CD8-positive, alpha-beta memory T cell (primary cell): Measurements from ENCODE around the gene MAP7D1. TPM values are rescaled to one million over a fixed set of nuclear protein-coding genes. Genes with fewer than 3 reads are reported as not detected.
A peak's percentile ranks its signal among the peaks of the same experiment; 100 is the strongest.

Experiments
- CTCF ChIA-PET: fragments of 350-600 bp; sonication (Branson Sonifier 250); formaldehyde crosslinking; loops from one replicate; lab custom pipeline; 2021; ENCODE audit warnings: antibody characterized with exemption; lab: Charles Lee
- POLR2A ChIA-PET: fragments of 350-600 bp; sonication (Branson Sonifier 250); formaldehyde crosslinking; loops from one replicate; lab custom pipeline; 2021; ENCODE audit warnings: antibody characterized with exemption; lab: Charles Lee
- DNase-seq, 5 donors: peaks; one replicate each; pipeline versions ENCODE4 v3.0.0 to v3.0.0-alpha.2; 2020 to 2022; ENCODE audit warnings: mixed read lengths in 1 of 5
- H3K27ac ChIP-seq: one replicate; pipeline ENCODE4 v1.7.0; 2013; ENCODE audit warnings: low read depth, mild to moderate bottlenecking, low read length, moderate library complexity
- H3K27me3 ChIP-seq: 2 replicates; pipeline ENCODE4 v1.7.0; 2013; ENCODE audit warnings: low read length, mild to moderate bottlenecking; ENCODE audit not compliant: insufficient read depth, poor library complexity, severe bottlenecking
- H3K36me3 ChIP-seq: 2 replicates; pipeline ENCODE4 v1.7.0; 2013; ENCODE audit warnings: mild to moderate bottlenecking, low read length, moderate library complexity; ENCODE audit not compliant: insufficient read depth
- H3K4me1 ChIP-seq: 2 replicates; pipeline ENCODE4 v1.7.0; 2013; ENCODE audit warnings: mild to moderate bottlenecking, low read length, moderate library complexity; ENCODE audit not compliant: insufficient read depth
- H3K4me3 ChIP-seq: 2 replicates; pipeline ENCODE4 v1.7.0; 2013; ENCODE audit warnings: mild to moderate bottlenecking, low read length
- H3K9me3 ChIP-seq: 2 replicates; pipeline ENCODE4 v1.7.0; 2013; ENCODE audit warnings: mild to moderate bottlenecking, low read length
- H3K27ac Mint-ChIP-seq, 8 donors: one replicate each; pipeline ENCODE4 v1.8.0; 2020 to 2021; ENCODE audit warnings: mixed read lengths in 8 of 8, mild to moderate bottlenecking in 6 of 8, inconsistent platforms in 3 of 8, moderate library complexity in 3 of 8
- H3K27me3 Mint-ChIP-seq, 2 donors: one replicate each; pipeline ENCODE4 v1.8.0; 2020 to 2021; ENCODE audit warnings: mixed read lengths in 2 of 2, mild to moderate bottlenecking in 1 of 2, moderate library complexity in 1 of 2
- H3K36me3 Mint-ChIP-seq, 3 donors: one replicate each; pipeline ENCODE4 v1.8.0; 2020 to 2021; ENCODE audit warnings: mixed read lengths in 3 of 3, inconsistent platforms in 1 of 3, mild to moderate bottlenecking in 1 of 3
- H3K4me1 Mint-ChIP-seq, 3 donors: one replicate each; pipeline ENCODE4 v1.8.0; 2020 to 2021; ENCODE audit warnings: mixed read lengths in 3 of 3, inconsistent platforms in 1 of 3, mild to moderate bottlenecking in 1 of 3
- H3K4me3 Mint-ChIP-seq, 7 donors: one replicate each; pipeline ENCODE4 v1.8.0; 2020 to 2021; ENCODE audit warnings: mixed read lengths in 7 of 7, mild to moderate bottlenecking in 6 of 7, moderate library complexity in 4 of 7, inconsistent platforms in 2 of 7
- H3K9me3 Mint-ChIP-seq, 5 donors: one replicate each; pipeline ENCODE4 v1.8.0; 2020 to 2022; ENCODE audit warnings: mixed read lengths in 5 of 5, mild to moderate bottlenecking in 3 of 5, moderate library complexity in 2 of 5, inconsistent platforms in 1 of 5
- polyA plus RNA-seq: library from polyadenylated mRNA; unstranded; fragments of 300-500 nt; fragmentation: Illumina TruSeq; gene quantifications from one replicate; pipeline ENCODE4 v1.2.3, GENCODE V29; 2021
- total RNA-seq, 2 experiments: library from RNA; stranded (reverse); gene quantifications; one replicate each; pipeline ENCODE4 v1.2.3, GENCODE V29; 2021

MAP7D1 gene
- total and polyA plus RNA-seq, 3 experiments from 2014 or later = 55.4 to 185 (median 183) TPM

- Mint-ChIP-seq H3K4me3 (peak within 1 kb of the TSS; percentile 95 to 100 (median 99)), H3K4me1 (peaks cover 65 to 81% (median 73%) of the 10 kb centered on the region in 3 donors), H3K36me3 (peaks cover 0 to 13% (median 2%) of the 10 kb centered on the region in 3 donors), H3K27ac (peak within 1 kb of the TSS; percentile 98 to 100 (median 99)), H3K9me3 (no peaks in the 10 kb centered on the region), H3K27me3 (peaks cover 0 to 1% of the 10 kb centered on the region in 2 donors)
- CTCF ChIA-PET = interaction anchor here (0.6 to 4.2 kb wide), 34 partner anchors 8 to 1144 kb away, joined by 3 to 190 read pairs (median 4); partner anchors contain the start of genes LSM10 and THRAP3
- Histone ChIP-seq H3K27ac (peak within 1 kb of the TSS; percentile 87), H3K36me3 (no peaks in the 10 kb centered on the region), H3K9me3 (no peaks in the 10 kb centered on the region), H3K27me3 (no peaks in the 10 kb centered on the region), H3K4me1 (peaks cover 56% of the 10 kb centered on the region), H3K4me3 (peak within 1 kb of the TSS; percentile 66)
- DNase-seq = peak; percentile 99 to 100 (median 99)
- POLR2A ChIA-PET = interaction anchor here (0.5 to 4.0 kb wide), 15 partner anchors 11 to 401 kb away, joined by 3 to 43 read pairs (median 5); partner anchors contain the start of genes ADPRS, AGO1, SH3D21 and STK40
Observed at GRCh38 chr1:36149237-36149972, 6.6 kb upstream of the MAP7D1 start, which contains the start of gene TRAPPC3. TRAPPC3 (minus strand) TSS chr1:36149486; CDS start chr1:36149378, 108 bp downstream.

- Mint-ChIP-seq H3K36me3 (peaks cover 0 to 10% (median 2%) of the 10 kb centered on the region in 3 donors), H3K27me3 (peaks cover 0 to 1% of the 10 kb centered on the region in 2 donors), H3K9me3 (no peaks in the 10 kb centered on the region), H3K4me3 (peak overlapping the region; percentile 95 to 100 (median 99)), H3K27ac (peak overlapping the region; percentile 98 to 100 (median 99)), H3K4me1 (peaks cover 67 to 81% (median 75%) of the 10 kb centered on the region in 3 donors)
- no peaks in the 10 kb centered on the region for H3K27me3 ChIP-seq
- CTCF ChIA-PET = interaction anchor here (0.6 to 4.2 kb wide), 32 partner anchors 8 to 1144 kb away, joined by 3 to 190 read pairs (median 4); partner anchors contain the start of genes LSM10 and THRAP3
- DNase-seq = no peak
- H3K27ac ChIP-seq = peak overlapping the region; percentile 87
- peak overlapping the region; percentile 32 for H3K4me3 ChIP-seq
- no peaks in the 10 kb centered on the region for H3K36me3 ChIP-seq
- POLR2A ChIA-PET = interaction anchor here (0.5 to 4.0 kb wide), 12 partner anchors 10 to 236 kb away, joined by 3 to 43 read pairs (median 6); partner anchors contain the start of genes ADPRS, SH3D21, STK40 and THRAP3
- H3K9me3 ChIP-seq = no peaks in the 10 kb centered on the region
- peaks cover 61% of the 10 kb centered on the region for H3K4me1 ChIP-seq
Observed at GRCh38 chr1:36149973-36150295, 6.0 kb upstream of the MAP7D1 start.

- DNase-seq = peak; percentile 51 to 86 (median 66)
- ChIA-PET CTCF (interaction anchor here (0.6 to 4.2 kb wide), 31 partner anchors 7 to 1145 kb away, joined by 3 to 190 read pairs (median 5); partner anchors contain the start of genes LSM10 and THRAP3), POLR2A (interaction anchor here (0.5 to 4.0 kb wide), 9 partner anchors 10 to 173 kb away, joined by 3 to 43 read pairs (median 9); partner anchors contain the start of genes SH3D21 and THRAP3)
- peak overlapping the region; percentile 87 for H3K27ac ChIP-seq
- peak overlapping the region; percentile 98 to 100 (median 99) for H3K27ac Mint-ChIP-seq
- H3K4me1 Mint-ChIP-seq = peaks cover 70 to 84% (median 76%) of the 10 kb centered on the region in 3 donors
- peaks cover 0 to 1% of the 10 kb centered on the region in 2 donors for H3K27me3 Mint-ChIP-seq
- peak overlapping the region; percentile 6 for H3K4me3 ChIP-seq
- H3K36me3 ChIP-seq = no peaks in the 10 kb centered on the region
- H3K36me3 Mint-ChIP-seq = peaks cover 0 to 10% (median 2%) of the 10 kb centered on the region in 3 donors
- H3K4me1 ChIP-seq = peaks cover 66% of the 10 kb centered on the region
- no peaks in the 10 kb centered on the region for H3K9me3 ChIP-seq
- peak overlapping the region; percentile 95 to 100 (median 99) for H3K4me3 Mint-ChIP-seq
- no peaks in the 10 kb centered on the region for H3K9me3 Mint-ChIP-seq
- H3K27me3 ChIP-seq = no peaks in the 10 kb centered on the region
Observed at GRCh38 chr1:36150296-36151133, 5.4 kb upstream of the MAP7D1 start.

- Histone ChIP-seq H3K27me3 (no peaks in the 10 kb centered on the region), H3K36me3 (no peaks in the 10 kb centered on the region), H3K4me3 (peak overlapping the region; percentile 60), H3K9me3 (no peaks in the 10 kb centered on the region), H3K27ac (peak overlapping the region; percentile 87), H3K4me1 (peaks cover 66% of the 10 kb centered on the region)
- ChIA-PET CTCF (interaction anchor here (0.6 to 4.2 kb wide), 5 partner anchors 10 to 135 kb away, joined by 4 to 190 read pairs (median 14); no protein-coding TSS in a partner anchor), POLR2A (interaction anchor here (0.6 to 4.0 kb wide), 7 partner anchors 9 to 74 kb away, joined by 5 to 43 read pairs (median 11); partner anchors contain the start of gene THRAP3)
- peak overlapping the region; percentile 98 to 100 (median 99) for H3K27ac Mint-ChIP-seq
- H3K27me3 Mint-ChIP-seq = peaks cover 0 to 1% of the 10 kb centered on the region in 2 donors
- DNase-seq = no peak
- H3K36me3 Mint-ChIP-seq = peaks cover 0 to 10% (median 2%) of the 10 kb centered on the region in 3 donors
- peak overlapping the region; percentile 75 to 100 (median 98) for H3K4me3 Mint-ChIP-seq
- no peaks in the 10 kb centered on the region for H3K9me3 Mint-ChIP-seq
- peaks cover 70 to 85% (median 76%) of the 10 kb centered on the region in 3 donors for H3K4me1 Mint-ChIP-seq
Observed at GRCh38 chr1:36151134-36151844, 4.7 kb upstream of the MAP7D1 start.

- peaks cover 0 to 11% (median 2%) of the 10 kb centered on the region in 3 donors for H3K36me3 Mint-ChIP-seq
- Histone ChIP-seq H3K4me1 (peaks cover 66% of the 10 kb centered on the region), H3K27ac (peak overlapping the region; percentile 87), H3K4me3 (peak overlapping the region; percentile 60), H3K36me3 (no peaks in the 10 kb centered on the region), H3K9me3 (no peaks in the 10 kb centered on the region), H3K27me3 (no peaks in the 10 kb centered on the region)
- CTCF ChIA-PET = interaction anchor here (1.0 to 4.2 kb wide), 3 partner anchors 9 to 134 kb away, joined by 6 to 190 read pairs (median 79); no protein-coding TSS in a partner anchor
- H3K4me1 Mint-ChIP-seq = peaks cover 67 to 81% (median 72%) of the 10 kb centered on the region in 3 donors
- DNase-seq = peak; percentile 50 to 74 (median 61)
- peak overlapping the region; percentile 67 to 79 (median 75) for H3K4me3 Mint-ChIP-seq
- POLR2A ChIA-PET = interaction anchor here (0.6 to 4.0 kb wide), 4 partner anchors 8 to 74 kb away, joined by 5 to 43 read pairs (median 9); partner anchors contain the start of gene THRAP3
- H3K9me3 Mint-ChIP-seq = no peaks in the 10 kb centered on the region
- H3K27me3 Mint-ChIP-seq = peaks cover 0 to 1% of the 10 kb centered on the region in 2 donors
- H3K27ac Mint-ChIP-seq = peak overlapping the region; percentile 85 to 100 (median 96)
Observed at GRCh38 chr1:36151845-36152203, 4.1 kb upstream of the MAP7D1 start.

- DNase-seq = no peak
- peak overlapping the region; percentile 50 to 98 (median 78) for H3K27ac Mint-ChIP-seq
- peaks cover 70% of the 10 kb centered on the region for H3K4me1 ChIP-seq
- no peaks in the 10 kb centered on the region for H3K9me3 Mint-ChIP-seq
- ChIA-PET POLR2A (interaction anchor here (1.1 kb wide), 1 partner anchor 41 kb away, joined by 7 read pairs; no protein-coding TSS in a partner anchor), CTCF (interaction anchor here (2.4 to 6.0 kb wide), 2 partner anchors 35 to 132 kb away, joined by 8 to 57 read pairs; no protein-coding TSS in a partner anchor)
- H3K4me3 ChIP-seq = no peak overlapping the region
- H3K4me1 Mint-ChIP-seq = peaks cover 70 to 81% (median 72%) of the 10 kb centered on the region in 3 donors
- no peaks in the 10 kb centered on the region for H3K9me3 ChIP-seq
- peaks cover 0 to 25% (median 0%) of the 10 kb centered on the region in 3 donors for H3K36me3 Mint-ChIP-seq
- no peaks in the 10 kb centered on the region for H3K27me3 ChIP-seq
- no peak overlapping the region for H3K27ac ChIP-seq
- no peaks in the 10 kb centered on the region for H3K36me3 ChIP-seq
- H3K27me3 Mint-ChIP-seq = peaks cover 0 to 1% of the 10 kb centered on the region in 2 donors
- peak overlapping the region; percentile 25 to 96 (median 39) for H3K4me3 Mint-ChIP-seq
Observed at GRCh38 chr1:36153476-36153875, 2.5 kb upstream of the MAP7D1 start.
